HG03066 (cell line): ENCODE measurements around the gene PALMD.

Experiments
- ATAC-seq: cut with Tn5 transposase; IDR thresholded peaks from one replicate; pipeline ENCODE4 v1.9.1; 2021; ENCODE audit warnings: low read depth; ENCODE audit not compliant: unreplicated experiment

The PALMD gene

GRCh38 chr1:99737016-99737415 is 91.1 kb downstream of the PALMD start:
- ATAC-seq: no peak

- ATAC-seq: no peak
These were observed 93.0 kb downstream of the PALMD start for GRCh38 chr1:99738858-99739465.

GRCh38 chr1:99740141-99740540 is 94.2 kb downstream of the PALMD start:
- ATAC-seq: no peak
